MM.1S (cell line): ENCODE results near the gene FPGS.
"Not testable (repeated sequence)": the region's sequence is repeated elsewhere in the genome, so short reads cannot be mapped to it uniquely, and the experiment has no call there.

Source experiments
- DNase-seq: peaks from one replicate; pipeline ENCODE4 v3.0.0-alpha.2; 2015
- H2AFZ ChIP-seq: fragments of 300-600 bp; sonication (generic); 2 replicates; pipeline ENCODE4 v1.6.0; 2016; ENCODE audit warnings: antibody characterized with exemption, low read length
- H3F3A ChIP-seq: fragments of 300-600 bp; sonication (generic); 2 replicates; pipeline ENCODE4 v1.6.1; 2016; ENCODE audit warnings: mild to moderate bottlenecking, antibody characterized with exemption, low read length, moderate library complexity, mixed read lengths; ENCODE audit not compliant: insufficient read depth
- H3K27ac ChIP-seq: fragments of 300-600 bp; sonication (generic); 2 replicates; pipeline ENCODE4 v1.5.1; 2016; ENCODE audit warnings: mild to moderate bottlenecking, low read length
- H3K27me3 ChIP-seq: fragments of 300-600 bp; sonication (generic); replicated peaks from 2 replicates; pipeline ENCODE4 v1.6.0; 2016; ENCODE audit warnings: low read length; ENCODE audit not compliant: insufficient read depth
- H3K36me3 ChIP-seq: fragments of 300-600 bp; sonication (generic); replicated peaks from 2 replicates; pipeline ENCODE4 v1.6.1; 2016; ENCODE audit warnings: mild to moderate bottlenecking, low read length, mixed read lengths; ENCODE audit not compliant: insufficient read depth
- H3K4me1 ChIP-seq: fragments of 300-600 bp; sonication (generic); 2 replicates; pipeline ENCODE4 v1.6.1; 2016; ENCODE audit warnings: low read length, mixed read lengths
- H3K4me2 ChIP-seq: fragments of 300-600 bp; sonication (generic); 2 replicates; pipeline ENCODE4 v1.6.0; 2016; ENCODE audit warnings: low read depth, low read length
- H3K4me3 ChIP-seq: fragments of 300-600 bp; sonication (generic); 2 replicates; pipeline ENCODE4 v1.5.1; 2016; ENCODE audit warnings: low read length, mixed read lengths
- H3K79me2 ChIP-seq: fragments of 300-600 bp; sonication (generic); 2 replicates; pipeline ENCODE4 v1.6.1; 2016; ENCODE audit warnings: mixed run types, low read length, mixed read lengths
- H3K9ac ChIP-seq: fragments of 300-600 bp; sonication (generic); 2 replicates; pipeline ENCODE4 v1.6.1; 2016; ENCODE audit warnings: low read length, mixed read lengths
- H3K9me2 ChIP-seq: fragments of 300-600 bp; sonication (generic); replicated peaks from 2 replicates; pipeline ENCODE4 v1.6.1; 2016; ENCODE audit warnings: mild to moderate bottlenecking, low read length, mixed read lengths; ENCODE audit not compliant: insufficient read depth
- H3K9me3 ChIP-seq: fragments of 300-600 bp; sonication (generic); replicated peaks from 2 replicates; pipeline ENCODE4 v1.6.1; 2016; ENCODE audit warnings: mild to moderate bottlenecking, low read length, mixed read lengths; ENCODE audit not compliant: insufficient read depth
- H4K20me1 ChIP-seq: fragments of 300-600 bp; sonication (generic); 2 replicates; pipeline ENCODE4 v1.6.1; 2016; ENCODE audit warnings: mild to moderate bottlenecking, low read length, moderate library complexity, mixed read lengths; ENCODE audit not compliant: insufficient read depth
- EZH2 ChIP-seq: fragments of 300-600 bp; sonication (generic); optimal IDR thresholded peaks from 2 replicates; pipeline ENCODE3; 2017; ENCODE audit warnings: low read depth, mild to moderate bottlenecking, antibody characterized with exemption, low read length, mixed read lengths
- EZH2phosphoT487 ChIP-seq: fragments of 300-600 bp; sonication (generic); IDR thresholded peaks from 2 replicates; pipeline ENCODE4 v1.6.1; 2018; ENCODE audit warnings: antibody characterized with exemption, low read length
- TF ChIP-seq, protein P1 (sequence below): fragments of 300-600 bp; sonication (generic); IDR thresholded peaks from 2 replicates; pipeline ENCODE4 v1.5.1; 2016; ENCODE audit warnings: antibody characterized with exemption, low read length, mixed read lengths

FPGS gene

DNA sequence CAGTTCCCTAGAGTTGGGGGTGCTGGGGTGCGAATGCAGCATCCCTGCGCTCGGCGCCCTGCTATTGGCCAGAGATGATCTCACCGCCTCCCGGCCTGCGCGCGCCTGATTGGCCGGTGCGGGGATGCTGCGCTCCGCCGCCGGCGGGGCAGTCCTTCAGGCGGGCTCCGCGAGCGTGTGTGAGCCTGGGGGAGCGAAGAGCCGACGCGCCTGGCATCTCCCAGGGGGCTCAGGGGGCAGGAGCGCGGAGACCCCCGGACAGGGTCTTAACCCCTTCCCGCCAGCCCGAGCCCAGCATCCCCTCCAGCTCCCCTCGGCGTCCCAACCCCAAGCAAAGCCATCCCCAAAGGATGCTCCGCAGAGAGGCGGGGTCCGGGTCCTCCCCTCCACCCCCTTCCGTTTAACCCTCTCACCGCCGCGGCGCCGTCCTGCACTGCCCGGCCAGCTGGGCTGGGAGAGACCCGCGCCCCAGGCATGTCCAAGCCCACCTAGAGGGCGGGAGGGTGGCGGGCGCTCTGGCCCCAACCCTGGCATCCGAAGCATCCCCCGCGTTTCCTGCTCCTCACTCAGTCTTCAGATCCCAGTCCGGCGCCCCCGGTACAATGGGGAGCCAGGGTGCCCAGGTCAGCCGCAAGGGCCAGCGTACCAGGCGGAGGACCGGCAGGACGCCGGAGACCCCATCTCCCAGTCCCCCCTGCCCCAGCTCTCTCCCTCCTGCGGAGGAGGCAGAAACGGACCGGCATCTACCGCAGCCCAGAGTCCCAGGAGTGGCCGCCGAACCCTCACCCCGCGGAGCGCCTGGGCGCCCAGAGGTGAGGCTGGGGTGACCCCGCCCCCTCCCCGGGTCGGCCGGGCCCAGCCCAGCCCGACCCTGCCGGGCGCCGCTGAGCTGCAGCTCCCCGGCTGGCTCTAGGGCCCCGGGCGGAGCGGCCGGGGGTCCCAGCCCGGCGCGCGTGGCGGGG lies 48.3 kb upstream of the FPGS start:
- H3K27me3 ChIP-seq: no peaks in the 10 kb centered on the region
- H3K36me3 ChIP-seq: no peaks in the 10 kb centered on the region
- H4K20me1 ChIP-seq: no peaks in the 10 kb centered on the region
- no peaks in the 10 kb centered on the region for H3F3A ChIP-seq
- H3K4me1 ChIP-seq: no peaks in the 10 kb centered on the region
- no peak overlapping the region for H3K4me3 ChIP-seq
- no peak for DNase-seq
- H3K9ac ChIP-seq: no peak overlapping the region
- TF ChIP-seq EZH2phosphoT487 (no peak), EZH2 (no peak)
- TF ChIP-seq, protein P1, sequence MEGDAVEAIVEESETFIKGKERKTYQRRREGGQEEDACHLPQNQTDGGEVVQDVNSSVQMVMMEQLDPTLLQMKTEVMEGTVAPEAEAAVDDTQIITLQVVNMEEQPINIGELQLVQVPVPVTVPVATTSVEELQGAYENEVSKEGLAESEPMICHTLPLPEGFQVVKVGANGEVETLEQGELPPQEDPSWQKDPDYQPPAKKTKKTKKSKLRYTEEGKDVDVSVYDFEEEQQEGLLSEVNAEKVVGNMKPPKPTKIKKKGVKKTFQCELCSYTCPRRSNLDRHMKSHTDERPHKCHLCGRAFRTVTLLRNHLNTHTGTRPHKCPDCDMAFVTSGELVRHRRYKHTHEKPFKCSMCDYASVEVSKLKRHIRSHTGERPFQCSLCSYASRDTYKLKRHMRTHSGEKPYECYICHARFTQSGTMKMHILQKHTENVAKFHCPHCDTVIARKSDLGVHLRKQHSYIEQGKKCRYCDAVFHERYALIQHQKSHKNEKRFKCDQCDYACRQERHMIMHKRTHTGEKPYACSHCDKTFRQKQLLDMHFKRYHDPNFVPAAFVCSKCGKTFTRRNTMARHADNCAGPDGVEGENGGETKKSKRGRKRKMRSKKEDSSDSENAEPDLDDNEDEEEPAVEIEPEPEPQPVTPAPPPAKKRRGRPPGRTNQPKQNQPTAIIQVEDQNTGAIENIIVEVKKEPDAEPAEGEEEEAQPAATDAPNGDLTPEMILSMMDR: no peak
- no peaks in the 10 kb centered on the region for H3K9me3 ChIP-seq
- H2AFZ ChIP-seq: no peak overlapping the region
- H3K79me2 ChIP-seq: no peaks in the 10 kb centered on the region
- no peak overlapping the region for H3K4me2 ChIP-seq
- H3K9me2 ChIP-seq: no peaks in the 10 kb centered on the region
- H3K27ac ChIP-seq: no peak overlapping the region

DNA sequence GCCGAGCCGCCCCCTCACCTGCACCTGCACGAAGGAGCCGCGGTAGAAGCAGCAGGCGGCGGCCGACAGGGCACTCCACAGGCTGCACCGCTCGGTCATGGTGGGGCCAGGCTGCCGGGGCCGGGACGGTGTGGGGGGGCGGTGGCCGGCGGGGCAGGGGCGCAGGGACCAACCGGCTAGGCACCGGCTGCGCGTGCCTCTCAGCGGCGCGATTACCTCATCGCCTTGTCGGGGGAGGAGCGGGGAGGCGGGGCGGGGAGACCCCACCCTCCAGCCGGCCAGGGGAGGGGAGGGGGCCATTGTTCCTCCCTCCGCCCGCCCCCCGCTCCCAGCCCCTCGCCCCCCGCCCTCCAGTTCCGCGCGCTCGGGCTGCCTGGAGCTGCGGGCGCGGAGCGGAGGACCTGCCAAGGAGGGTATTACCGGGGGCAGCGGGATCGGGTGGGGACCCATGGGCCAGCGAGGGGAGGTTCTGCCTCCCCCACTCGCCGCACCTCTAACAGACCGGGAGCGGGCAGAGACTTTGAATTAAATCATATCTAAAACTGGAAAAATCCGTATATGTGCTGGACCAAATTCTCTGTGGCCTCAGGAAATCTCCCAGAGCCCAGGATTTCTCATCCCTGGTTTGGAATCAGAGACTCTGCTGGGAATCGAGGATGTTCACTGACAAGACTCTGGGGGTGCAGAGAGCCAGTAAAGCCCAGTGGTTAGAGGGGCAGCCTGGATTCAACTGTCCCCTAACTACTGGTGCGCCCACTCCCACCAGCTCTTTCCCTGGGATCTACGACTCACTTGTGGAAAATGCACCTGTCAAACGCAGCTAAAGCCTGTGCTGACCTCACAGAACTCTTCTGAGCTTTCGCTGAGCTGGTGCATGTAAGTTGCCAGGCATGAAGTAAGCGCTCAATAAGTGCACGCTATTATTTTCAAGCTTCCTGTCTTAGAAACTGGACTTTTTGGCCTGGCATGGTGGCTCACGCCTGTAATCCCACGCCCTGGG lies 47.3 kb upstream of the FPGS start:
- no peak for DNase-seq
- H3K9ac ChIP-seq: no peak overlapping the region
- no peaks in the 10 kb centered on the region for H3F3A ChIP-seq
- no peaks in the 10 kb centered on the region for H3K4me1 ChIP-seq
- no peaks in the 10 kb centered on the region for H3K27me3 ChIP-seq
- H3K9me3 ChIP-seq: no peaks in the 10 kb centered on the region
- H2AFZ ChIP-seq: no peak overlapping the region
- H4K20me1 ChIP-seq: no peaks in the 10 kb centered on the region
- no peaks in the 10 kb centered on the region for H3K9me2 ChIP-seq
- H3K27ac ChIP-seq: no peak overlapping the region
- no peaks in the 10 kb centered on the region for H3K79me2 ChIP-seq
- no peak overlapping the region for H3K4me3 ChIP-seq
- H3K4me2 ChIP-seq: no peak overlapping the region
- TF ChIP-seq EZH2phosphoT487 (no peak), EZH2 (no peak)
- TF ChIP-seq, protein P1: no peak
- no peaks in the 10 kb centered on the region for H3K36me3 ChIP-seq

DNA sequence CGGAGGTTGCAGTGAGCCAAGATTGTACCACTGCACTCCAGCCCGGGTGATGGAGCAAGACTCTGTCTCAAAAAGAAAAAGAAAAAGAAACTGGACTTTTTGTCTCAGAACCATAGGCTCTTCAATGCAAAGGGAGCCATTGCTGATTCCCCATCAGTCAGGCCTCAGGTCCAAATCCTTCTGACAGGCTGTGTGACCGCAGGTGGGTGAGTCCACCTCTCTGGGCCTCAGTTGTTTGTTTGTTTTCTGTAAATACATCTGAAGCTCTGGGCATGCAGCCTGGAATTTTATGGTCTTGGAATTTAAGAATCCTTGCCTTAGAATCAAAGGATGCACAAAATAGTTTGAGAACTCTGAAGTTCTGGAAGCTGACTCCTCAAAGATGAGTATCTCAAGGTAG lies 46.4 kb upstream of the FPGS start:
- no peaks in the 10 kb centered on the region for H3F3A ChIP-seq
- no peak for DNase-seq
- no peaks in the 10 kb centered on the region for H3K79me2 ChIP-seq
- H3K27ac ChIP-seq: no peak overlapping the region
- no peak overlapping the region for H3K4me2 ChIP-seq
- no peaks in the 10 kb centered on the region for H4K20me1 ChIP-seq
- TF ChIP-seq EZH2phosphoT487 (no peak), EZH2 (no peak)
- TF ChIP-seq, protein P1: no peak
- H3K9ac ChIP-seq: no peak overlapping the region
- H3K27me3 ChIP-seq: no peaks in the 10 kb centered on the region
- no peaks in the 10 kb centered on the region for H3K9me2 ChIP-seq
- H3K9me3 ChIP-seq: no peaks in the 10 kb centered on the region
- H3K4me3 ChIP-seq: no peak overlapping the region
- H2AFZ ChIP-seq: no peak overlapping the region
- no peaks in the 10 kb centered on the region for H3K36me3 ChIP-seq
- H3K4me1 ChIP-seq: no peaks in the 10 kb centered on the region

DNA sequence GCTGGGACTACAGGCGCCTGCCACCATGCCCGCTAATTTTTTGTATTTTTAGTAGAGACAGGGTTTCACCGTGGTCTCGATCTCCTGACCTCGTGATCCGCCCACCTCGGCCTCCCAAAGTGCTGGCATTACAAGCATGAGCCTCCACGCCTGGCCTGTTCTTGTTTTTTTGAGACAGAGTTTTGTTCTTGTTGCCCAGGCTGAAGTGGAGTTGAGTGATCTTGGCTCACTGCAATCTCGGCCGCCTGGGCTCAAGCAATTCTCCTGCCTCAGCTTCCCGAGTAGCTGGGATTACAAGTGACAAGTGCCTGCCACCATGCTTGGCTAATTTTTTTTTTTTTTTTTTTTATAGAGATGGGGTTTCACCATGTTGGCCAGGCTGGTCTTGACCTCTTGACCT lies 45.9 kb upstream of the FPGS start:
- H3K9me3 ChIP-seq, H3K27me3 ChIP-seq, H3K4me3 ChIP-seq, DNase-seq, H4K20me1 ChIP-seq, H3F3A ChIP-seq, H3K9ac ChIP-seq, H3K36me3 ChIP-seq, H3K79me2 ChIP-seq, H3K9me2 ChIP-seq, H3K27ac ChIP-seq, H3K4me1 ChIP-seq, H2AFZ ChIP-seq, H3K4me2 ChIP-seq: not testable (repeated sequence)
